Stimulated activated effector memory CD8-positive, alpha-beta T cell treated with anti-CD3 and anti-CD28 coated beads, Interleukin-12 subunit alpha, Interleukin-12 subunit beta, amount 100 ng/mL, for 72 hours (primary cell): Measurements from ENCODE around the gene FOXO1.

Experiments
- ATAC-seq: fragments of 150-1000 bp; cut with Tn5 transposase; 2 replicates; pipeline ENCODE4 v1.10.0; 2021
- DNase-seq, 2 donors: peaks; one replicate each; pipeline ENCODE4 v3.0.0; 2021 to 2022; ENCODE audit warnings: low spot score in 2 of 2
- H3K27ac Mint-ChIP-seq: one replicate; pipeline ENCODE4 v1.8.0; 2022; ENCODE audit warnings: mild to moderate bottlenecking, mixed read lengths
- H3K36me3 Mint-ChIP-seq: one replicate; pipeline ENCODE4 v1.8.0; 2022; ENCODE audit warnings: mild to moderate bottlenecking, mixed read lengths
- H3K4me1 Mint-ChIP-seq: one replicate; pipeline ENCODE4 v1.8.0; 2022; ENCODE audit warnings: mixed read lengths
- H3K4me3 Mint-ChIP-seq: one replicate; pipeline ENCODE4 v1.8.0; 2022; ENCODE audit warnings: mild to moderate bottlenecking, mixed read lengths
- H3K9me3 Mint-ChIP-seq: one replicate; pipeline ENCODE4 v1.8.0; 2022; ENCODE audit warnings: mixed read lengths

FOXO1 gene

GRCh38 chr13:40657951-40658350 lies 8.5 kb downstream of the FOXO1 start:
- peak overlapping the region; percentile 52 for H3K27ac Mint-ChIP-seq
- DNase-seq, result no peak
- H3K4me3 Mint-ChIP-seq, result no peak overlapping the region
- H3K4me1 Mint-ChIP-seq, result peaks cover 74% of the 10 kb centered on the region
- no peak for ATAC-seq
- H3K36me3 Mint-ChIP-seq, result peaks cover 9% of the 10 kb centered on the region
- no peaks in the 10 kb centered on the region for H3K9me3 Mint-ChIP-seq

GRCh38 chr13:40657307-40657706 lies 9.1 kb downstream of the FOXO1 start:
- H3K4me1 Mint-ChIP-seq, result peaks cover 74% of the 10 kb centered on the region
- DNase-seq (no peak), ATAC-seq (no peak)
- peak overlapping the region; percentile 52 for H3K27ac Mint-ChIP-seq
- H3K9me3 Mint-ChIP-seq, result no peaks in the 10 kb centered on the region
- H3K4me3 Mint-ChIP-seq, result peak overlapping the region; percentile 1
- H3K36me3 Mint-ChIP-seq, result peaks cover 5% of the 10 kb centered on the region

GRCh38 chr13:40656358-40656757 lies 10.1 kb downstream of the FOXO1 start:
- ATAC-seq, result no peak
- Mint-ChIP-seq H3K9me3 (no peaks in the 10 kb centered on the region), H3K4me3 (no peak overlapping the region), H3K36me3 (peaks cover 5% of the 10 kb centered on the region), H3K27ac (no peak overlapping the region), H3K4me1 (peaks cover 78% of the 10 kb centered on the region)
- no peak for DNase-seq

GRCh38 chr13:40653527-40654318 lies 12.7 kb downstream of the FOXO1 start:
- Mint-ChIP-seq H3K4me1 (peaks cover 82% of the 10 kb centered on the region), H3K27ac (peak overlapping the region; percentile 96), H3K36me3 (peaks cover 5% of the 10 kb centered on the region), H3K9me3 (no peaks in the 10 kb centered on the region), H3K4me3 (peak overlapping the region; percentile 70)
- DNase-seq (no peak), ATAC-seq (peak; percentile 97)

GRCh38 chr13:40652588-40652940 lies 13.9 kb downstream of the FOXO1 start:
- peaks cover 5% of the 10 kb centered on the region for H3K36me3 Mint-ChIP-seq
- DNase-seq, result no peak
- peak overlapping the region; percentile 96 for H3K27ac Mint-ChIP-seq
- no peaks in the 10 kb centered on the region for H3K9me3 Mint-ChIP-seq
- no peak for ATAC-seq
- H3K4me1 Mint-ChIP-seq, result peaks cover 82% of the 10 kb centered on the region
- peak overlapping the region; percentile 70 for H3K4me3 Mint-ChIP-seq

GRCh38 chr13:40651866-40652587 lies 14.4 kb downstream of the FOXO1 start:
- ATAC-seq (no peak), DNase-seq (no peak)
- Mint-ChIP-seq H3K27ac (peak overlapping the region; percentile 96), H3K36me3 (peaks cover 5% of the 10 kb centered on the region), H3K4me3 (peak overlapping the region; percentile 70), H3K9me3 (no peaks in the 10 kb centered on the region), H3K4me1 (peaks cover 84% of the 10 kb centered on the region)

GRCh38 chr13:40648841-40649240 lies 17.6 kb downstream of the FOXO1 start:
- ATAC-seq (no peak), DNase-seq (no peak)
- H3K27ac Mint-ChIP-seq, result no peak overlapping the region
- no peak overlapping the region for H3K4me3 Mint-ChIP-seq
- H3K36me3 Mint-ChIP-seq, result peaks cover 3% of the 10 kb centered on the region
- H3K4me1 Mint-ChIP-seq, result peaks cover 92% of the 10 kb centered on the region
- H3K9me3 Mint-ChIP-seq, result no peaks in the 10 kb centered on the region

GRCh38 chr13:40648040-40648439 lies 18.4 kb downstream of the FOXO1 start:
- Mint-ChIP-seq H3K36me3 (no peaks in the 10 kb centered on the region), H3K4me1 (peaks cover 90% of the 10 kb centered on the region), H3K9me3 (no peaks in the 10 kb centered on the region), H3K27ac (no peak overlapping the region), H3K4me3 (no peak overlapping the region)
- DNase-seq (no peak), ATAC-seq (no peak)

GRCh38 chr13:40644838-40645604 lies 21.4 kb downstream of the FOXO1 start:
- no peak for DNase-seq
- no peaks in the 10 kb centered on the region for H3K9me3 Mint-ChIP-seq
- no peak overlapping the region for H3K4me3 Mint-ChIP-seq
- H3K27ac Mint-ChIP-seq, result peak overlapping the region; percentile 53
- no peaks in the 10 kb centered on the region for H3K36me3 Mint-ChIP-seq
- ATAC-seq, result peak; percentile 80
- H3K4me1 Mint-ChIP-seq, result peaks cover 86% of the 10 kb centered on the region

GRCh38 chr13:40640845-40641458 lies 25.5 kb downstream of the FOXO1 start:
- Mint-ChIP-seq H3K4me3 (no peak overlapping the region), H3K27ac (no peak overlapping the region), H3K9me3 (no peaks in the 10 kb centered on the region), H3K36me3 (no peaks in the 10 kb centered on the region), H3K4me1 (peaks cover 82% of the 10 kb centered on the region)
- DNase-seq (no peak), ATAC-seq (peak; percentile 83)

- H3K27ac Mint-ChIP-seq, result no peak overlapping the region
- ATAC-seq, result no peak
These were observed 26.2 kb downstream of the FOXO1 start for GRCh38 chr13:40640202-40640601.

GRCh38 chr13:40639221-40639681 lies 27.2 kb downstream of the FOXO1 start:
- DNase-seq (no peak), ATAC-seq (no peak)
- Mint-ChIP-seq H3K9me3 (no peaks in the 10 kb centered on the region), H3K36me3 (no peaks in the 10 kb centered on the region), H3K4me1 (peaks cover 81% of the 10 kb centered on the region), H3K27ac (no peak overlapping the region), H3K4me3 (no peak overlapping the region)

More at GRCh38 chr13:40640202-40640601, 26.2 kb downstream of the FOXO1 start:
- DNase-seq, result no peak
- peaks cover 83% of the 10 kb centered on the region for H3K4me1 Mint-ChIP-seq
- H3K9me3 Mint-ChIP-seq, result no peaks in the 10 kb centered on the region
- H3K36me3 Mint-ChIP-seq, result no peaks in the 10 kb centered on the region
- no peak overlapping the region for H3K4me3 Mint-ChIP-seq

GRCh38 chr13:40637643-40638042 lies 28.8 kb downstream of the FOXO1 start:
- Mint-ChIP-seq H3K9me3 (no peaks in the 10 kb centered on the region), H3K27ac (peak overlapping the region; percentile 26), H3K4me1 (peaks cover 73% of the 10 kb centered on the region), H3K36me3 (peaks cover 3% of the 10 kb centered on the region), H3K4me3 (no peak overlapping the region)
- ATAC-seq (no peak), DNase-seq (no peak)

- no peak overlapping the region for H3K4me3 Mint-ChIP-seq
- peak overlapping the region; percentile 85 for H3K27ac Mint-ChIP-seq
- H3K9me3 Mint-ChIP-seq, result no peaks in the 10 kb centered on the region
- H3K36me3 Mint-ChIP-seq, result peaks cover 9% of the 10 kb centered on the region
- no peak for DNase-seq
- peak; percentile 80 for ATAC-seq
- peaks cover 69% of the 10 kb centered on the region for H3K4me1 Mint-ChIP-seq
These were observed 31.0 kb downstream of the FOXO1 start for GRCh38 chr13:40635315-40635995.
